HG03442 (cell line): ENCODE measurements around the gene NDUFV2.

ENCODE experiments used
- ATAC-seq: cut with Tn5 transposase; IDR thresholded peaks from one replicate; pipeline ENCODE4 v1.9.1; 2021; ENCODE audit warnings: mild to moderate bottlenecking, moderate library complexity; ENCODE audit not compliant: unreplicated experiment

Gene NDUFV2

DNA sequence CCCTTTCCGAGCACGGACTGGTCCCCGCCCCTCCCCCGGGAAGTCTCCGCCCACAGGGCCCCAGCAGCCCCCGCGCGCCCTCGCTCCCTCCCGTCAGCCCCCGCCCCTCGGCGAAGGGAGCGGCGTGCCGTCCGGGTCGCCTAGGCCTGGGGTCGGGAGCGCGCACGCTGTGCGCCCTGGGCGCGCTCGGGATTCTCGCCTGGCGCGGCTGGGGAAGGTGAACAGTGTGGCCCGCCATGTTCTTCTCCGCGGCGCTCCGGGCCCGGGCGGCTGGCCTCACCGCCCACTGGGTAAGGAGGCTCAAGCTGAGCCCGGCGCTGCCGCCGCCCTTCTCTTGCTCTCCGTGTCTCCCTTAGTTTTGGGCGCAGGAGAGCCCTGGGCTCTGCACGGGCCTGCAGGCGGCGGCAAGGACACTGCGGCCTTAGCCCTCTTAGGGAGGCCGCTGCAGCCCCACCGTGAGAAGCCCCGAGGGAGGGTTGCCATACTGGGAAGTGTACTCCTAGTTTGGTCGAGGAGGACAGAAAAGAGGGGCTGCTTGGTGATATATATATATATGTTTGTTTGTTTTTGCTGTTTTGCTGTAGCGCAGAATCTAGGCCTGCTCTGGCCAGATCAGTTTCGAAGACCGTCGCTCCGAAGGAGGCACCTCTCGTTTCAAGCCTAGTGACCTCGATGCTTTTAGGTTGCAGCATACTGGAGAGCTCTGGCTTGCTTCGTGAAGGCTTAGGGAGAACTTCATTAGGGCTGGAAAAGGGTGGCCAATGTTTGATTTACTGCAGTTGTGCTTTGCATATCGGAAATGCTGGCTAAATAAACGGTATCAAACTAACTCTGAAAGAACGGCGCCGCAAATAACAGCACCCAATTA, at the start of gene NDUFV2:
TSS of gene NDUFV2 (plus strand) at position 192 of the 868 bp plus-strand sequence. CDS start at position 237, 45 bp downstream.
- peak; percentile 93 for ATAC-seq

DNA sequence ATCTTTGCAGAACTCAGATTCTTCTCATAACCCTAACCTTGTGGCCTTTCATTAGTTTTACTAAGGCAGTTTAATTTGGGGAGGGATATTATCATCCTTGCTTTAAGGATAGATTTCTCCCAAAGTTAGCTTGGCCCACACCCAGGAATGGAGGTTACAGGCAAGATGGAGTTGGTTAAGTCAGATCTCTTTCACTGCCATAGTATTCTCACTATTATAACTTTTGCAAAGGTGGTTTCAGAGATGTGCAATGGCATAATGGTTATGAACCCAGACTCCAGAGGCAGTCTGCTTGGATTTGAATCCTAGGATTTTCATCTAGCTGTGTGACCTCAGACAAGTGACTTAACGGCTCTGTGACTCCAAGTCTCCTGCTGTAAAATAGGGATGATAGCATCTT, 48.7 kb upstream of the NDUFV2 start:
- ATAC-seq = no peak

DNA sequence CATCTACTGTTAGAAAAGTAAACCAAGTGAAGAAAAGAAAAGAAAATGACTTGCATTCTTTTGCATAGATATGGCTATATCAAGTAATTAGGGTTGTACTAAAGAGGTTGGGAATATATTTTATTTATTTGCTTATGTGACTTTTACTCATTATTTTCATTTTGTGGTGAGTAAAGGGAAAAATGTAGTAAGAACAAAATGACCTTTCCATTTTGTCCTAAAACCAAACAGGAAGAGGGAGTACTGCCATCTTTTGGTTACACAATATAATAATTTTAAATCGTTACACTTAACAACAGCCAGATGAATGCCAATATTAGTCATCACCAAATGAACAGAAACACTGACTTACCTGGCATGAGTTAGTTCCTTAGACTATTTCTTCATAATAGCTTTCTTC, 47.3 kb upstream of the NDUFV2 start:
- no peak for ATAC-seq

GRCh38 chr18:9055626-9056025, 46.9 kb upstream of the NDUFV2 start:
- no peak for ATAC-seq

GRCh38 chr18:9057646-9058045, 44.9 kb upstream of the NDUFV2 start:
- no peak for ATAC-seq

- no peak for ATAC-seq
Measured at GRCh38 chr18:9058406-9058805, 44.1 kb upstream of the NDUFV2 start.

DNA sequence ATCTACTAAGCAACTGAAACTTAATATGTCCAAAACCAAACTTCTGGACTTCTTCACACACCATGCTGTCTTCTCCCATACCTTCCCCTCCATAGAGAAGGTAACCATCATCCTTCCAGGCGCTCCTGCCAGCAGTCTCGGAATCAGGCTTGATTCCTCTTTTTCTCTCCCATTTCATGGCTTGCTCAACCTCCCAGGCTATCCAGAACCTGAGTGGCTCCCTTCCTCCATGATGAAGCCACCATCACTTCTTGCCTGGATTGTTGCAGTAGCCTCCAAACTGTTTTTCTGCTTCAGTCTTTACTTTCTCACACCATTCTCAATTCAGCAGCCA, 40.1 kb upstream of the NDUFV2 start:
- no peak for ATAC-seq

DNA sequence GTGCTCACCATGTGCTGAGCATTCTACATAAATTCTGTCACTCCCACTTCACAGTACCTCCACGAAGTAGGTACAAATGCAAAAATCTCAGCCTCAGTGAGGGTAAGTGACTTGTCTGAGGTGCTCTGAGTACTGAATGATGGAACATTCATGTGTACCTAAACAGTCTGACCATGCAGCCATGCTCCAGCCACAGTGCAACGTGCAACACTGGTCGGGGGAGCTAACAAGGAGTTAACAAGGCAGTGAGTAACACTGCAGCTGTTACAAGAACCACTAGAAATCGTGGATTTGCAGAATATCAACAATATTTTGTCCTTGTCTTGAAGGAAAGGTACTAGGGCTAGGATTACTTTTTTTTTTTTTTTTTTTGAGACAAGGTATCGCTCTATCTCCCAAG, 36.6 kb upstream of the NDUFV2 start:
- ATAC-seq = no peak

- ATAC-seq = no peak
Measured at GRCh38 chr18:9066358-9066757, 36.1 kb upstream of the NDUFV2 start.

GRCh38 chr18:9066817-9067306, 35.6 kb upstream of the NDUFV2 start:
- peak; percentile 78 for ATAC-seq

- ATAC-seq = no peak
Measured at GRCh38 chr18:9067823-9068222, 34.7 kb upstream of the NDUFV2 start.

GRCh38 chr18:9068346-9068745, 34.2 kb upstream of the NDUFV2 start:
- no peak for ATAC-seq

- ATAC-seq = no peak
Measured at GRCh38 chr18:9069601-9070000, 32.9 kb upstream of the NDUFV2 start.

- no peak for ATAC-seq
Measured at GRCh38 chr18:9070212-9070611, 32.3 kb upstream of the NDUFV2 start.

DNA sequence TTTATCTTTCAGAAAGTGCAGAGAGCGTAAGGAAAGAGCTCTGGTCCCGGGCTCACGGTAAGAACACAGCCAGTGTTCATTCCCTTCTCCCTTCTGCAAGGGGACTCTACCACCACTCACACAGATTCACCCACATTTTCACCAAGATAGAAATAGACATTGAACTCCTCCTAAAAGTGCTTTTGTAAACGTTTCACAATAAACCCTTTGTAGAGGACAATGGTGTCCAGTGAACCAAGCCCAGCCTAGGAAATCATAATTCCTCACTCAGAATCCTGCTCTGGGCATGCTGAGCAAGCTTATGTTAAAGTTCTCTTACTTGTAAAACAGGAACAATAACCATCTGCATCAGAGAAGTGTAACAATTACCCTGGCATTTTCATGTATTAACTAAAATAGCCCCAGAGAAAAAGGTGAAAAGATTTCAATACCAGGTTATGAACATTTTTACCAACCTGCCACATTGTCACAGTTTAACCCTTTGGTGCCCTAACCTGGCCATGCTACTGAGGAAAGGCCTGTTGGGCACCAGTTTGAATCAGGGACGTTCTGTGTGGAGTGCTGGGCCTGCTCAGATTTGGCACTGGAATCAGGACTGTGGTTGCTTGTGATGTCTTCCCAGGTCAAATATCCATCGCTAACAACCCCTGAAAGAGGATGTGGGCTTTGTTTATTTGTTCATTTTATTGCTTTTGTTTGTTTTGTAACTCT, 22.5 kb upstream of the NDUFV2 start:
- no peak for ATAC-seq

DNA sequence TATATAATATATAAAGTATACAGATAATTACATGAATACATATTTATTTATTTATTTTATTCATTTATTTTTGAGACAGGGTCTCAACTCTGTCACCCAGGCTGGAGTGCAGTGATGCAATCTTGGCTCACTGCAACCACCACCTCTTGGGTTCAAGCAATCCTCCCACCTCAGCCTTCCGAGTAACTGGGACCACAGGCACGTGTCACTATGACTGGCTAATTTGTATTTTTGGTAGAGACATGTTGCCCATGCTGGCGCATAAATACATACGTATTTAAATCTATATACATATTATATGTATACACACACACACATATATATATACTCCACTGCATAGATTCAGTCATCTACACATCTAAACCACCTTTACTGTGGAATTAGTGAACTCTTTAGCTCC, 20.6 kb upstream of the NDUFV2 start:
- no peak for ATAC-seq

DNA sequence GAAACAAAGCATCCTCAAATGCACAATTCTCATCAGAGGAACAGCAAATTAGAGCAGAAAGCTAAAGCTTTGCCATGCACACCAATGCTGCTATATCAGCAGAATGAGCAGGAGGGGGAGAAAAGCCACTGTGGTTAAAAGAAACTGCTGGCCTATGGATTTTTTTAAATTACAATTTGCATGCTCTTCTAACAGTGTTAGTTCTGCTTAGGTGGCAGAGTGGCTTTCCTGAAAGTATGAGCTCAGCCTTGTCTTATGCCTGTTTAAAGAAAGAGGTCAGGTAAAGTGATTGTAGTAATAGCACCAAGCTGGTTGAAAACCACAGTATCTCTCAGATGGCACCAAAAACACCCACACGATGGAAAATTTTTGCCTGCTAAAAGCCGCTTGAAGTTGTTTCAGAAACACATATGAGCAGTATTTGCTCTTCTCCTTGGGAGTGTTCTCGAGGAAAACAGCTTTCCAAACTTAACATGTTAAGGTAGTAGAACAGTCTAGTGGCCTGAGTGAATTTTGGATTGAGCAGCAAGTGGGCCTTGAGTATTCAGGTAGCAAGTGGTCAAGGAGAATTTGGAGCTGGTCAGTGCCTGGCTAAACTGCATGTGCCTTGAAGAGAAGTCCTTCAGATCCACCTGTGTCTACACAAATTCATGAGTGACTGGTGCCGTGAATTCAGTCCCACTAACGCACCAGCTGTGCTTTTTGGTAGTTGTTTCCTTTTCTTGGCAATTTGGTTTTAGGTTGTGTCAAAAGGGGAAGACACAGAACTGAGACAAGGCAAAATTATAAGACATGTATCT, 19.6 kb upstream of the NDUFV2 start:
- ATAC-seq = peak; percentile 88

GRCh38 chr18:9086015-9086414, 16.5 kb upstream of the NDUFV2 start:
- no peak for ATAC-seq

DNA sequence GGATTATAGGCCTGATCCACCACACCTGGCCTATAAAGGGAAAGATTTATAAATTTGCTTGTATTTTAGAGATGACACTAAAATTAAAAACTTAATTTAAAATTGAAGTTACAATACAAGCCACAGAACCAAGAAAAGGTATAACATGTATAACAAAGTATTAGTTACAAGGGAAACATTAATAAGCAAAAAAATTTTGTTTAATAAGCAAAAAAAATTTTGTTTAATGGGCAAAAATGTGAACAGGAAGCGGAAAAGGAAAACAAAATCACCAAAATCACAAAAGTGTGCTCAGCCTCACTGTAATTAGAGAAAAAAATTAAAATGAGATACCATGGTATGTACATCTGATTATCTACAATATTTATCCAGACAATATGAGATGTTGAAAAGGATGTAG, 15.9 kb upstream of the NDUFV2 start:
- ATAC-seq = no peak

DNA sequence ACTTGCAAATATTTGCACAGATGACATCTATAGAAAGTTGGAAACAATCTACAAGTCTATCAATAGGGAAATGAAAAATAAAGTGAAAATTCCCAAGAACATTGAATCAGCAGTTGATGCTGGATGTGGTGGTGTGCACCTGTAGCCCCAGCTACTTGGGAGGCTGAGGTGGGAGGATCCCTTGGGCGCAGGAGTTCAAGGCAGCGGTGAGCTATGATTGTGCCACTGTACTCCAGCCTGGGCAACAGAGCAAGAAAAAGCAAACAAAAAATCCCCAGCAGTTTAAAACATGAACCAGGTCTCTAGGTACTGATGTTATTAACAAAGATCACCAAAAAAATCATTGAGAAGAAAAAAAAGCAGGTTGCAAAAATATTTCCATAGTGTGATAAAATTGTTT, 15.4 kb upstream of the NDUFV2 start:
- ATAC-seq = no peak

DNA sequence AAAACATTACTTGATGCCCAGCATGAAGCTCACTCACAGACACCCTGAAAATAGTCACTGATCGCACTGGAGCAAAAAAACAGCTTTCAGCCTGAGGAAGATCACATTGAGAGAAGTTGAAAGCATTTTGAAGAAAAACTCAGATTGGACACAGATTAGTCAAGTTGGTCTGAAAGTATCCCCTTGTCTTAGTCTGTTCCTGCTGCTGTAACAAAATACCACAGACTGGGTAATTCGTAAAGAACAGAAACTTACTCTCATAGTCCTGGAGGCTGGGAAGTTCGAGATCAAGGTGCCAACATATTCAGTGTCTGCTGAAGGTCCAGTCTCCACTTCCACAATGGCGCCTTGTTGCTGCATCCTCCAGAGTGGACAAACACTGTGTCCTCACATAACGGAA, 14.2 kb upstream of the NDUFV2 start:
- no peak for ATAC-seq
